HG03439 (cell line): ENCODE measurements around the gene DAGLB.
"Not testable (repeated sequence)": the region's sequence is repeated elsewhere in the genome, so short reads cannot be mapped to it uniquely, and the experiment has no call there.

Experiments
- ATAC-seq: cut with Tn5 transposase; IDR thresholded peaks from one replicate; pipeline ENCODE4 v1.9.1; 2021; ENCODE audit warnings: mild to moderate bottlenecking, moderate library complexity; ENCODE audit not compliant: unreplicated experiment

The DAGLB gene

GRCh38 chr7:6400243-6401105 lies 47.3 kb downstream of the DAGLB start:
- ATAC-seq = not testable (repeated sequence)

- no peak for ATAC-seq
Measured at GRCh38 chr7:6399351-6399750, 48.4 kb downstream of the DAGLB start.

GRCh38 chr7:6398943-6399342 lies 48.8 kb downstream of the DAGLB start:
- ATAC-seq = no peak

GRCh38 chr7:6397759-6398495 lies 49.8 kb downstream of the DAGLB start:
- ATAC-seq = not testable (repeated sequence)

GRCh38 chr7:6395898-6396595 lies 51.7 kb downstream of the DAGLB start:
- ATAC-seq = no peak

GRCh38 chr7:6394114-6394513 lies 53.6 kb downstream of the DAGLB start:
- no peak for ATAC-seq

- no peak for ATAC-seq
Measured at GRCh38 chr7:6393667-6394056, 54.1 kb downstream of the DAGLB start.

GRCh38 chr7:6392712-6393666 lies 54.8 kb downstream of the DAGLB start:
- peak; percentile 58 for ATAC-seq

- no peak for ATAC-seq
Measured at GRCh38 chr7:6389728-6390127, 58.0 kb downstream of the DAGLB start.

- no peak for ATAC-seq
Measured at GRCh38 chr7:6387734-6388294, 59.9 kb downstream of the DAGLB start.

GRCh38 chr7:6386779-6387178 lies 61.0 kb downstream of the DAGLB start:
- ATAC-seq = no peak

- no peak for ATAC-seq
Measured at GRCh38 chr7:6385909-6386560, 61.7 kb downstream of the DAGLB start.

- no peak for ATAC-seq
Measured at GRCh38 chr7:6385110-6385781, 62.5 kb downstream of the DAGLB start.

GRCh38 chr7:6384327-6384726 lies 63.4 kb downstream of the DAGLB start:
- no peak for ATAC-seq

- ATAC-seq = no peak
Measured at GRCh38 chr7:6382817-6383216, 64.9 kb downstream of the DAGLB start.

GRCh38 chr7:6381846-6382245 lies 65.9 kb downstream of the DAGLB start:
- ATAC-seq = not testable (repeated sequence)

- no peak for ATAC-seq
Measured at GRCh38 chr7:6380310-6381095, 67.3 kb downstream of the DAGLB start.

GRCh38 chr7:6379886-6380285 lies 67.9 kb downstream of the DAGLB start:
- no peak for ATAC-seq
